OCI-M2 (cell line): Measurements from ENCODE around the gene KLHDC4.

Experiments
- DNase-seq: peaks from one replicate; lab custom pipeline; 2025; ENCODE audit not compliant: unreplicated experiment; lab: John Stamatoyannopoulos, UW

Gene KLHDC4

GRCh38 chr16:87662254-87663204 is 103.3 kb downstream of the KLHDC4 start:
- no peak for DNase-seq

GRCh38 chr16:87661561-87661960 is 104.2 kb downstream of the KLHDC4 start:
- DNase-seq, result peak; percentile 26

- no peak for DNase-seq
Observed at GRCh38 chr16:87658564-87659225, 107.1 kb downstream of the KLHDC4 start.
